HepG2 (cell line): ENCODE results near the gene TBC1D5.

Experiments
- CEBPG ChIP-seq: IDR thresholded peaks from 2 replicates; pipeline ENCODE4 v1.6.1; 2016
- CTCF ChIP-seq: sonication (generic); formaldehyde crosslinking; IDR thresholded peaks from 2 replicates; pipeline ENCODE4 v1.5.0; 2020; ENCODE audit warnings: mild to moderate bottlenecking, missing genetic modification reagents, moderate library complexity
- EP300 ChIP-seq, 3 experiments: sonication (generic) in 1 of 3; formaldehyde crosslinking in 1 of 3; IDR thresholded peaks; 2 replicates each; pipeline versions ENCODE4 v1.5.1 to v1.6.1; 2011 to 2020; ENCODE audit warnings: low read depth in 2 of 3, low read length in 2 of 3, borderline replicate concordance in 1 of 3, improper control_type of control experiment in 1 of 3, mild to moderate bottlenecking in 1 of 3, missing genetic modification reagents in 1 of 3, moderate library complexity in 1 of 3
- HDAC6 ChIP-seq: fragments of 200-600 bp; sonication (generic); IDR thresholded peaks from 2 replicates; pipeline ENCODE4 v1.7.0; 2017; ENCODE audit warnings: mild to moderate bottlenecking, antibody characterized with exemption, low read length, low read depth
- KLF11 ChIP-seq: IDR thresholded peaks from 2 replicates; pipeline ENCODE4 v1.6.1; 2016; ENCODE audit warnings: missing compliant biosample characterization
- REST ChIP-seq, 2 experiments: IDR thresholded peaks; 2 replicates each; pipeline ENCODE4 v1.6.1; 2011 to 2012; ENCODE audit warnings: low read length in 2 of 2, borderline replicate concordance in 1 of 2, low read depth in 1 of 2, mild to moderate bottlenecking in 1 of 2, moderate library complexity in 1 of 2
- ZMAT5 ChIP-seq: sonication (generic); formaldehyde crosslinking; IDR thresholded peaks from 2 replicates; pipeline ENCODE4 v1.5.0; 2020; ENCODE audit warnings: mild to moderate bottlenecking, low read depth, missing genetic modification reagents, borderline replicate concordance
- ZNF275 ChIP-seq: sonication (generic); formaldehyde crosslinking; IDR thresholded peaks from 2 replicates; pipeline ENCODE4 v1.8.0; 2022; ENCODE audit warnings: missing genetic modification reagents, mild to moderate bottlenecking, inconsistent platforms, borderline replicate concordance

GRCh38 chr3:17156864-17157263, 585.6 kb downstream of the TBC1D5 start:
- TF ChIP-seq KLF11 (CRISPR knock-in tag), result no peak
- no peak for TF ChIP-seq EP300 (IDR thresholded peaks at IDR 0.05; ENCODE audit: low read depth in 2 of 2, low read length in 2 of 2)
- no peak for TF ChIP-seq EP300 (CRISPR knock-in tag; IDR thresholded peaks at IDR 0.05; ENCODE audit: borderline replicate concordance)
- TF ChIP-seq REST (IDR thresholded peaks at IDR 0.05; ENCODE audit: borderline replicate concordance in 1 of 2, low read depth in 1 of 2, low read length in 2 of 2), result no peak
- no peak for TF ChIP-seq ZMAT5
- no peak for TF ChIP-seq CTCF (CRISPR knock-in tag)
- no peak for TF ChIP-seq ZNF275
- no peak for TF ChIP-seq HDAC6
- no peak for TF ChIP-seq CEBPG (CRISPR knock-in tag)
